SU-DHL-6 (cell line): ENCODE results near the gene CDH23.

Source experiments
- H2AFZ ChIP-seq: fragments of 200-600 bp; sonication (generic); 2 replicates; pipeline ENCODE4 v1.6.1; 2014; ENCODE audit warnings: low read depth, mild to moderate bottlenecking, moderate library complexity, mixed read lengths, antibody characterized with exemption, low read length; ENCODE audit not compliant: severe bottlenecking
- H3F3A ChIP-seq: fragments of 200-600 bp; shearing (Covaris generic); 2 replicates; pipeline ENCODE4 v1.6.0; 2016; ENCODE audit warnings: antibody characterized with exemption, mild to moderate bottlenecking; ENCODE audit not compliant: insufficient read depth
- H3K27ac ChIP-seq: fragments of 200-600 bp; sonication (generic); 2 replicates; pipeline ENCODE4 v1.5.1; 2016; ENCODE audit warnings: low read depth, mild to moderate bottlenecking, low read length, moderate library complexity, mixed read lengths
- H3K27me3 ChIP-seq: fragments of 200-600 bp; sonication (generic), shearing (Covaris generic); 2 replicates; pipeline ENCODE4 v1.6.0; 2014; ENCODE audit warnings: mild to moderate bottlenecking, low read length
- H3K36me3 ChIP-seq: fragments of 200-600 bp; sonication (generic); 2 replicates; pipeline ENCODE4 v1.6.1; 2014; ENCODE audit warnings: mild to moderate bottlenecking, low read length, mixed read lengths
- H3K4me2 ChIP-seq: fragments of 300-600, 200-600 bp; shearing (Covaris generic), sonication (generic); 2 replicates; pipeline ENCODE4 v1.6.0; 2014; ENCODE audit warnings: low read length, low read depth, mild to moderate bottlenecking; ENCODE audit not compliant: poor library complexity, severe bottlenecking
- H3K4me3 ChIP-seq: fragments of 200-600 bp; sonication (generic); 2 replicates; pipeline ENCODE4 v1.5.1; 2014; ENCODE audit warnings: antibody characterized with exemption, low read length, mild to moderate bottlenecking, mixed read lengths; ENCODE audit not compliant: insufficient read depth, poor library complexity, severe bottlenecking
- H3K79me2 ChIP-seq: fragments of 200-600 bp; sonication (generic); 2 replicates; pipeline ENCODE4 v1.6.1; 2014; ENCODE audit warnings: mild to moderate bottlenecking, low read length, moderate library complexity; ENCODE audit not compliant: insufficient read depth
- H3K9ac ChIP-seq: fragments of 200-600 bp; sonication (generic); 2 replicates; pipeline ENCODE4 v1.7.0; 2014; ENCODE audit warnings: mild to moderate bottlenecking, low read length
- H3K9me2 ChIP-seq: fragments of 200-600 bp; sonication (generic); replicated peaks from 2 replicates; pipeline ENCODE4 v1.6.1; 2014; ENCODE audit warnings: low read length; ENCODE audit not compliant: insufficient read depth
- H3K9me3 ChIP-seq: fragments of 200-600 bp; sonication (generic); 2 replicates; pipeline ENCODE4 v1.6.1; 2014; ENCODE audit warnings: low read length, mixed read lengths; ENCODE audit not compliant: insufficient read depth
- H4K20me1 ChIP-seq: fragments of 200-600 bp; sonication (generic); 2 replicates; pipeline ENCODE4 v1.6.1; 2014; ENCODE audit warnings: low read depth, mild to moderate bottlenecking, antibody characterized with exemption, low read length, moderate library complexity, mixed read lengths
- EZH2phosphoT487 ChIP-seq: fragments of 200-600 bp; sonication (generic), shearing (Covaris generic); conservative IDR thresholded peaks from 2 replicates; pipeline ENCODE4 v1.6.1; 2018; ENCODE audit warnings: mild to moderate bottlenecking, antibody characterized with exemption, low read length, moderate library complexity, mixed read lengths
- TF ChIP-seq, protein P1 (sequence below): fragments of 200-600 bp; sonication (generic); IDR thresholded peaks from one replicate; pipeline ENCODE4 v1.5.1; 2017; ENCODE audit warnings: antibody characterized with exemption, mild to moderate bottlenecking, low read length, moderate library complexity; ENCODE audit not compliant: insufficient read depth, poor library complexity, severe bottlenecking

The CDH23 gene

DNA sequence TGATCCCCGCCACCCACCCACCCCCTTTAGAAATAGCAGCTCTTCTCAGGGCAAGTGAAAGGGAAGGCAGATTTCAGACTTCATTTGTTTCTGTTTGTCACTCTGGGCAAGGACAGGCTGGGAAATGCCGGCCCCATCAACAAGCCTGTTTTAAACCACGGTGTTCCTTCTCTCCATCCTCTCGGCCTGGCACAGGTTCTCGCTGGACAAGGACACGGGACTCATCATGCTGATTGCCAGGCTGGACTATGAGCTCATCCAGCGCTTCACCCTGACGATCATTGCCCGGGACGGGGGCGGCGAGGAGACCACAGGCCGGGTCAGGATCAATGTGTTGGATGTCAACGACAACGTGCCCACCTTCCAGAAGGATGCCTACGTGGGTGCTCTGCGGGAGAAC, 280.5 kb downstream of the CDH23 start:
- Histone ChIP-seq H3K4me3 (no peak overlapping the region), H3K79me2 (no peaks in the 10 kb centered on the region), H3K27ac (no peak overlapping the region), H3K4me2 (no peak overlapping the region), H3K9me3 (no peaks in the 10 kb centered on the region), H3K9me2 (no peaks in the 10 kb centered on the region), H3K27me3 (no peaks in the 10 kb centered on the region), H2AFZ (no peak overlapping the region), H3K36me3 (no peaks in the 10 kb centered on the region), H3K9ac (no peak overlapping the region), H3F3A (no peaks in the 10 kb centered on the region), H4K20me1 (no peaks in the 10 kb centered on the region)
- TF ChIP-seq, protein P1, sequence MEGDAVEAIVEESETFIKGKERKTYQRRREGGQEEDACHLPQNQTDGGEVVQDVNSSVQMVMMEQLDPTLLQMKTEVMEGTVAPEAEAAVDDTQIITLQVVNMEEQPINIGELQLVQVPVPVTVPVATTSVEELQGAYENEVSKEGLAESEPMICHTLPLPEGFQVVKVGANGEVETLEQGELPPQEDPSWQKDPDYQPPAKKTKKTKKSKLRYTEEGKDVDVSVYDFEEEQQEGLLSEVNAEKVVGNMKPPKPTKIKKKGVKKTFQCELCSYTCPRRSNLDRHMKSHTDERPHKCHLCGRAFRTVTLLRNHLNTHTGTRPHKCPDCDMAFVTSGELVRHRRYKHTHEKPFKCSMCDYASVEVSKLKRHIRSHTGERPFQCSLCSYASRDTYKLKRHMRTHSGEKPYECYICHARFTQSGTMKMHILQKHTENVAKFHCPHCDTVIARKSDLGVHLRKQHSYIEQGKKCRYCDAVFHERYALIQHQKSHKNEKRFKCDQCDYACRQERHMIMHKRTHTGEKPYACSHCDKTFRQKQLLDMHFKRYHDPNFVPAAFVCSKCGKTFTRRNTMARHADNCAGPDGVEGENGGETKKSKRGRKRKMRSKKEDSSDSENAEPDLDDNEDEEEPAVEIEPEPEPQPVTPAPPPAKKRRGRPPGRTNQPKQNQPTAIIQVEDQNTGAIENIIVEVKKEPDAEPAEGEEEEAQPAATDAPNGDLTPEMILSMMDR: no peak
- no peak for TF ChIP-seq EZH2phosphoT487

DNA sequence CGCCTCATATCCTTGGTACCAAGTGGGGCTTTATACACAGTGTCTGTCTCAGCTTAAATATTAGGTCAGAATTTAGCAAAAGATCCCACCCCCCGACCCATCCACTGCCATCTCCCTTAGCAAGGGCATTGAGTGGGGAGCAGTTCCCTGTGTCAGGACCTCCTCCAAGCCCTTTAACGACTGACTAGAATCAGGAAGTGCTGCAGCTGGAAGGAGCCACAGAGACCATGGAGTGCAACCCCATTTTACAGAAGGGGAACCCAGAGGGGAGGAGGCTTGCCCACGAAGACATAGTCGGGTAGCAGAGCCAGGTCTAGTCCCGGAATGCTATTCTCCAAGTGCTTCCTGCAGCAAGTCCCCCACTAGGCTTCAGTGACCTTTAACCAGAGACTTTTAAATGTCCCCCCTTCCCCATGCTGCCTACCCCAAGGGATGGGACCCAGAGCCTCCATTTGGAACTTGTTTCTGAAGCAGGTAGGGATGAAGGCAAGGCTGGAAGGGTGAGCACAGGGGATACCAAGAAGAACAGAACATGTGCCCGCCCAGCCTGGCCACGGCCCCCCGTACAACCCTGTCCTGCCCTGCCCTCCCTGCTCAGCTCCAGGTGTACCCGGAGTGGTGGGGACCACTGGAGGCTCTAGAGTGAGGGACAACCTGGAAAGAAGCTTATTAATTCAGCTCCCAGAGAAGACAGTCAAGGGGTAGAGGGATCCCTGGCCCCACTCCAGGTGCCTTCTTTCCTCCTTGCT, 281.5 kb downstream of the CDH23 start:
- no peak overlapping the region for H3K4me3 ChIP-seq
- no peaks in the 10 kb centered on the region for H3K36me3 ChIP-seq
- H3K9me2 ChIP-seq: no peaks in the 10 kb centered on the region
- no peak overlapping the region for H3K9ac ChIP-seq
- no peak overlapping the region for H3K4me2 ChIP-seq
- H3F3A ChIP-seq: no peaks in the 10 kb centered on the region
- no peak for TF ChIP-seq EZH2phosphoT487
- TF ChIP-seq, protein P1: no peak
- no peaks in the 10 kb centered on the region for H4K20me1 ChIP-seq
- H3K27ac ChIP-seq: no peak overlapping the region
- H3K9me3 ChIP-seq: no peaks in the 10 kb centered on the region
- H3K27me3 ChIP-seq: no peaks in the 10 kb centered on the region
- no peak overlapping the region for H2AFZ ChIP-seq
- no peaks in the 10 kb centered on the region for H3K79me2 ChIP-seq

DNA sequence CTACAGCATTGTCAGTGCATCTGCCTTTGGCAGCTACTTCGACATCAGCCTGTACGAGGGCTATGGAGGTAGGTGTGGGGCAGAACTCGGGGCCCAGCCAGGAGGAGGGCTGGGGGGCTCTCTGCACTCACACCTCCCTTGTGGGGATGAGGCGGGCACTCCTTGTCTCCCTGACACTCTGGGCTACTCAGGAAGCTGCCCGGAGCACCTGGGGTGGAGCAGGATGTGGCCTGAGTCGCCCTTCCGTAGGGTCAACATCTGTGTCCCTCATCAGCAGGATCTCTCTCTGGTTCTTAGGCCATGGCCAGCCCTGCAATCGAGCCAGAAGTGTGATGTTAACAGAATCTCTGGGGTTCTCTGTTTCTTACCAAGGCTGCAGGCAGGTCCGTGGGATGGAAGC, 282.7 kb downstream of the CDH23 start:
- Histone ChIP-seq H3K79me2 (no peaks in the 10 kb centered on the region), H3K4me2 (no peak overlapping the region)
- no peak for TF ChIP-seq EZH2phosphoT487
- TF ChIP-seq, protein P1: no peak

More for the DNA sequence above, 282.7 kb downstream of the CDH23 start:
- Histone ChIP-seq H3K27me3 (no peaks in the 10 kb centered on the region), H3K9me3 (no peaks in the 10 kb centered on the region), H3K4me3 (no peak overlapping the region), H3K9ac (no peak overlapping the region), H2AFZ (no peak overlapping the region), H3K27ac (no peak overlapping the region), H4K20me1 (no peaks in the 10 kb centered on the region), H3F3A (no peaks in the 10 kb centered on the region), H3K36me3 (no peaks in the 10 kb centered on the region), H3K9me2 (no peaks in the 10 kb centered on the region)
